Measurements from ENCODE around the gene KRTAP9-2. TPM values are rescaled to one million over a fixed set of nuclear protein-coding genes. Genes with fewer than 3 reads are reported as not detected.
A peak's percentile ranks its signal among the peaks of the same experiment; 100 is the strongest.
"Not testable (repeated sequence)": the region's sequence is repeated elsewhere in the genome, so short reads cannot be mapped to it uniquely, and the experiment has no call there.

Gene KRTAP9-2, protein sequence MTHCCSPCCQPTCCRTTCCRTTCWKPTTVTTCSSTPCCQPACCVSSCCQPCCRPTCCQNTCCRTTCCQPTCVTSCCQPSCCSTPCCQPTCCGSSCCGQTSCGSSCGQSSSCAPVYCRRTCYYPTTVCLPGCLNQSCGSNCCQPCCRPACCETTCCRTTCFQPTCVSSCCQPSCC
- total RNA-seq: not detected

- H3K36me3 ChIP-seq; H3K4me3 ChIP-seq; DNase-seq (ENCODE audit: low spot score in 2 of 2); H3K4me1 ChIP-seq; intact Hi-C loops (cut with DNase I); H3K27me3 ChIP-seq; H3K9me3 ChIP-seq; H3K27ac ChIP-seq: not testable (repeated sequence)
Observed at GRCh38 chr17:41226598-41227095, at the start of gene KRTAP9-2. Gene KRTAP9-2 (plus strand): TSS chr17:41226648. CDS start chr17:41226655, 7 bp downstream.

GRCh38 chr17:41176744-41177387, 49.6 kb upstream of the KRTAP9-2 start:
- Histone ChIP-seq H3K27me3 (no peaks in the 10 kb centered on the region), H3K27ac (no peak overlapping the region), H3K4me3 (no peak overlapping the region), H3K36me3 (no peaks in the 10 kb centered on the region), H3K4me1 (no peaks in the 10 kb centered on the region), H3K9me3 (no peaks in the 10 kb centered on the region)
- TF ChIP-seq, protein P1, sequence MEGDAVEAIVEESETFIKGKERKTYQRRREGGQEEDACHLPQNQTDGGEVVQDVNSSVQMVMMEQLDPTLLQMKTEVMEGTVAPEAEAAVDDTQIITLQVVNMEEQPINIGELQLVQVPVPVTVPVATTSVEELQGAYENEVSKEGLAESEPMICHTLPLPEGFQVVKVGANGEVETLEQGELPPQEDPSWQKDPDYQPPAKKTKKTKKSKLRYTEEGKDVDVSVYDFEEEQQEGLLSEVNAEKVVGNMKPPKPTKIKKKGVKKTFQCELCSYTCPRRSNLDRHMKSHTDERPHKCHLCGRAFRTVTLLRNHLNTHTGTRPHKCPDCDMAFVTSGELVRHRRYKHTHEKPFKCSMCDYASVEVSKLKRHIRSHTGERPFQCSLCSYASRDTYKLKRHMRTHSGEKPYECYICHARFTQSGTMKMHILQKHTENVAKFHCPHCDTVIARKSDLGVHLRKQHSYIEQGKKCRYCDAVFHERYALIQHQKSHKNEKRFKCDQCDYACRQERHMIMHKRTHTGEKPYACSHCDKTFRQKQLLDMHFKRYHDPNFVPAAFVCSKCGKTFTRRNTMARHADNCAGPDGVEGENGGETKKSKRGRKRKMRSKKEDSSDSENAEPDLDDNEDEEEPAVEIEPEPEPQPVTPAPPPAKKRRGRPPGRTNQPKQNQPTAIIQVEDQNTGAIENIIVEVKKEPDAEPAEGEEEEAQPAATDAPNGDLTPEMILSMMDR (IDR thresholded peaks at IDR 0.05): no peak
- intact Hi-C loops (cut with DNase I): no loop called here
- DNase-seq (ENCODE audit: low spot score in 2 of 2): no peak

GRCh38 chr17:41177727-41178271, 48.6 kb upstream of the KRTAP9-2 start, which contains the start of gene KRTAP4-2:
Gene KRTAP4-2 (minus strand): TSS chr17:41178221. CDS start chr17:41178164, 57 bp downstream.
- Histone ChIP-seq H3K27me3 (no peaks in the 10 kb centered on the region), H3K36me3 (no peaks in the 10 kb centered on the region), H3K9me3 (no peaks in the 10 kb centered on the region), H3K27ac (peak within 1 kb of the TSS in 1 of 2 donors; percentile 15), H3K4me1 (no peaks in the 10 kb centered on the region), H3K4me3 (no peak within 1 kb of the TSS)
- no peak for DNase-seq (ENCODE audit: low spot score in 2 of 2)
- intact Hi-C loops (cut with DNase I): no loop called here
- TF ChIP-seq, protein P1 (IDR thresholded peaks at IDR 0.05): no peak

DNA sequence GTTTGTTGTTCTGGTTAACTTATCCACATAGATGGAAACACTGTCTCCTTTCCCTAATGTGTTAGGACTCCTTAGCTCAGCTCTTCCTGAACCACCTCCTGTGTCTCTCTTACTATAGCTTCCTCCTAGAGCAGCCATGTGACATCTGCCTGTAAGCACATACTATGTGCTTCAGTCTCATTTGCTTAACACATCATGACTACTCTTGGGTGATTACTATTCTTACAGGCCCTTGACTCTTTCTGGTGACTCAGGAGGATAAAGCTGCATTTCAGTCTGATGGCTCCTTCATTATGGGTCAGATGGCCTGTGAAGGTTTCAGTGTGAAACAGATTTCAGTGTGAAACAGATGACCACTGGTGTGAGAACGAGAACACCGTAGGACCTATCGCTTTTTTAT, 48.1 kb upstream of the KRTAP9-2 start:
- intact Hi-C loops (cut with DNase I): no loop called here
- TF ChIP-seq, protein P1 (IDR thresholded peaks at IDR 0.05): no peak

GRCh38 chr17:41178843-41179616, 47.4 kb upstream of the KRTAP9-2 start:
- H3K27me3 ChIP-seq: no peaks in the 10 kb centered on the region
- H3K27ac ChIP-seq: peak overlapping the region in 1 of 2 donors; percentile 15
- DNase-seq (ENCODE audit: low spot score in 2 of 2): no peak
- H3K4me1 ChIP-seq: no peaks in the 10 kb centered on the region
- H3K4me3 ChIP-seq: no peak overlapping the region
- no peaks in the 10 kb centered on the region for H3K9me3 ChIP-seq
- TF ChIP-seq, protein P1 (IDR thresholded peaks at IDR 0.05): no peak
- H3K36me3 ChIP-seq: no peaks in the 10 kb centered on the region
- intact Hi-C loops (cut with DNase I): no loop called here

More for the DNA sequence above, 48.1 kb upstream of the KRTAP9-2 start:
- H3K36me3 ChIP-seq: no peaks in the 10 kb centered on the region
- DNase-seq (ENCODE audit: low spot score in 2 of 2): no peak
- no peaks in the 10 kb centered on the region for H3K9me3 ChIP-seq
- no peaks in the 10 kb centered on the region for H3K27me3 ChIP-seq
- H3K4me1 ChIP-seq: no peaks in the 10 kb centered on the region
- peak overlapping the region in 1 of 2 donors; percentile 15 for H3K27ac ChIP-seq
- H3K4me3 ChIP-seq: no peak overlapping the region
